K562 (cell line): ENCODE measurements around the gene USP27X. TPM values are rescaled to one million over a fixed set of nuclear protein-coding genes. Genes with fewer than 3 reads are reported as not detected.

Experiments
- ATAC-seq: fragments of 200-7000 bp; cut with Tn5 transposase; 3 replicates; pipeline ENCODE4 v1.9.1; 2020; ENCODE audit warnings: moderate library complexity
- Bru-seq: library from RNA; stranded (reverse); fragments of 400-500 nt; gene quantifications from one replicate; lab custom pipeline; 2021; lab: Mats Ljungman, UMichigan
- BruChase-seq, 2 experiments: library from RNA; stranded (reverse); fragments of 400-500 nt; gene quantifications; one replicate each; lab custom pipeline; 2021; lab: Mats Ljungman, UMichigan
- BruUV-seq: library from RNA; stranded (reverse); fragments of 400-500 nt; replicated peaks from 2 replicates; lab custom pipeline; 2021; lab: Mats Ljungman, UMichigan
- CTCF ChIA-PET: fragments of 300-600 bp; formaldehyde crosslinking; extraction: SDS; loops from one replicate; lab custom pipeline; 2021; ENCODE audit warnings: low intra/inter-chr PET ratio; lab: Yijun Ruan, JAX
- POLR2A ChIA-PET: fragments of 300-600, 350-650 bp; sonication (Branson Sonifier 250); formaldehyde crosslinking; extraction: SDS; loops from one replicate; lab custom pipeline; 2021; ENCODE audit warnings: antibody characterized with exemption, inconsistent platforms; lab: Yijun Ruan, JAX
- DNase-seq, 4 experiments: peaks; one replicate each; pipeline versions ENCODE4 v3.0.0 to v3.0.0-alpha.2; 2011 to 2018; ENCODE audit warnings: low spot score in 3 of 4, mixed read lengths in 3 of 4; ENCODE audit errors: extremely low read depth in 1 of 4
- FAIRE-seq: peaks from 2 replicates; lab custom pipeline; 2011; peaks lifted over from hg19 to GRCh38; lab: Jason Lieb, UNC
- H2AFZ ChIP-seq: 2 replicates; pipeline ENCODE4 v1.6.0; 2011; ENCODE audit warnings: low read depth, low read length, control low read depth, inconsistent platforms
- H3K27ac ChIP-seq: fragments of 200-600 bp; 3 replicates; pipeline ENCODE4 v1.8.0; 2011; ENCODE audit warnings: low read depth, mild to moderate bottlenecking, control low read depth, inconsistent platforms, low read length, moderate library complexity, mixed read lengths; ENCODE audit errors: extremely low read depth
- H3K27me3 ChIP-seq, 2 experiments: fragments of 300-600 bp in 1 of 2; 2 replicates in 1 of 2; 3 replicates in 1 of 2; pipeline versions ENCODE4 v1.6.0 to v1.8.0; 2011; ENCODE audit warnings: inconsistent platforms in 2 of 2, low read length in 2 of 2, mild to moderate bottlenecking in 1 of 2, mixed read lengths in 1 of 2, moderate library complexity in 1 of 2; ENCODE audit not compliant: control insufficient read depth in 2 of 2, insufficient read depth in 2 of 2
- H3K36me3 ChIP-seq: fragments of 300-600 bp; 3 replicates; pipeline ENCODE4 v1.8.0; 2011; ENCODE audit warnings: mild to moderate bottlenecking, low read length, inconsistent platforms; ENCODE audit not compliant: control insufficient read depth, insufficient read depth
- H3K4me1 ChIP-seq, 2 experiments: fragments of 200-600 bp in 1 of 2; replicated peaks in 1 of 2; 2 replicates in 1 of 2; 3 replicates in 1 of 2; pipeline versions ENCODE4 v1.5.1 to v1.8.0; 2011; ENCODE audit warnings: inconsistent platforms in 2 of 2, low read length in 2 of 2, mild to moderate bottlenecking in 1 of 2, mixed read lengths in 1 of 2, moderate library complexity in 1 of 2; ENCODE audit not compliant: control insufficient read depth in 2 of 2, insufficient read depth in 2 of 2
- H3K4me2 ChIP-seq: 2 replicates; pipeline ENCODE4 v1.6.1; 2011; ENCODE audit warnings: low read length, control low read depth, inconsistent platforms, mixed read lengths; ENCODE audit not compliant: insufficient read depth
- H3K4me3 ChIP-seq: fragments of 200-600 bp; sonication (generic), shearing (Covaris generic); 2 replicates; pipeline ENCODE4 v1.5.1; 2016; ENCODE audit warnings: control low read depth, inconsistent platforms
- H3K79me2 ChIP-seq: fragments of 200-600 bp; 3 replicates; pipeline ENCODE4 v1.8.0; 2011; ENCODE audit warnings: low read length, inconsistent platforms; ENCODE audit not compliant: control insufficient read depth, insufficient read depth
- H3K9ac ChIP-seq, 2 experiments: 2 replicates each; pipeline versions ENCODE4 v1.6.0 to v1.6.1; 2011; ENCODE audit warnings: low read depth in 2 of 2, low read length in 2 of 2, control low read depth in 1 of 2, inconsistent platforms in 1 of 2, mild to moderate bottlenecking in 1 of 2, mixed read lengths in 1 of 2; ENCODE audit not compliant: insufficient read depth in 1 of 2
- H3K9me1 ChIP-seq: one replicate; pipeline ENCODE4 v1.6.0; 2011; ENCODE audit warnings: inconsistent platforms, mild to moderate bottlenecking, low read length, moderate library complexity; ENCODE audit not compliant: control insufficient read depth, insufficient read depth
- H3K9me3 ChIP-seq: replicated peaks from 2 replicates; pipeline ENCODE4 v1.5.1; 2011; ENCODE audit warnings: low read depth, low read length, inconsistent platforms; ENCODE audit not compliant: control insufficient read depth, insufficient read depth
- H4K20me1 ChIP-seq: replicated peaks from 2 replicates; pipeline ENCODE4 v1.6.1; 2011; ENCODE audit warnings: low read length, inconsistent platforms, mixed read lengths; ENCODE audit not compliant: control insufficient read depth, insufficient read depth
- BACH1 ChIP-seq: fragments of 200-800 bp; sonication (Bioruptor generic); IDR thresholded peaks from 2 replicates; pipeline ENCODE4 v1.6.1; 2016; ENCODE audit warnings: missing genetic modification characterization, missing compliant biosample characterization
- BRD4 ChIP-seq: fragments of 200-600 bp; sonication (generic); IDR thresholded peaks from 2 replicates; pipeline ENCODE4 v1.6.1; 2017; ENCODE audit warnings: inconsistent platforms
- ELF1 ChIP-seq: fragments of 200-800 bp; sonication (Bioruptor generic); IDR thresholded peaks from 2 replicates; pipeline ENCODE4 v1.6.1; 2016; ENCODE audit warnings: missing genetic modification characterization, missing compliant biosample characterization
- ELK3 ChIP-seq: fragments of 450-650 bp; formaldehyde crosslinking; IDR thresholded peaks from 2 replicates; pipeline ENCODE4 v1.4.0; 2020; ENCODE audit warnings: mild to moderate bottlenecking
- FOXP1 ChIP-seq: sonication (generic); formaldehyde crosslinking; IDR thresholded peaks from 2 replicates; pipeline ENCODE4 v1.8.0; 2022; ENCODE audit warnings: mild to moderate bottlenecking, missing genetic modification reagents
- HDAC2 ChIP-seq: fragments of 450-650 bp; IDR thresholded peaks from 2 replicates; pipeline ENCODE4 v1.6.1; 2016; ENCODE audit warnings: mild to moderate bottlenecking
- NBN ChIP-seq: fragments of 450-650 bp; IDR thresholded peaks from 2 replicates; pipeline ENCODE4 v1.6.1; 2016; ENCODE audit warnings: low read depth, mild to moderate bottlenecking
- NELFE ChIP-seq: IDR thresholded peaks from 2 replicates; pipeline ENCODE4 v1.6.1; 2011; ENCODE audit warnings: mild to moderate bottlenecking; ENCODE audit not compliant: insufficient read depth, insufficient read length
- NFRKB ChIP-seq: fragments of 450-650 bp; IDR thresholded peaks from 2 replicates; pipeline ENCODE4 v1.6.1; 2016; ENCODE audit warnings: low read depth
- SMAD3 ChIP-seq: fragments of 450-650 bp; formaldehyde crosslinking; conservative IDR thresholded peaks from 2 replicates; pipeline ENCODE4 v1.4.0; 2020; ENCODE audit warnings: mild to moderate bottlenecking
- ZNF274 ChIP-seq: IDR thresholded peaks from 2 replicates; pipeline ENCODE4 v1.6.1; 2011; ENCODE audit warnings: low read depth, mild to moderate bottlenecking, low read length, moderate library complexity, borderline replicate concordance
- ZNF592 ChIP-seq: fragments of 450-650 bp; IDR thresholded peaks from 2 replicates; pipeline ENCODE4 v1.6.1; 2017; ENCODE audit warnings: antibody characterized with exemption, mild to moderate bottlenecking
- WGBS: fragments of 100-300 bp; shearing (Covaris generic); methylation state at CpG from one replicate; pipeline ENCODE4 v1.1.6; 2016; ENCODE audit warnings: low coverage, mixed read lengths; ENCODE audit not compliant: insufficient coverage; ENCODE audit errors: missing lambda C conversion rate; 5-methylcytosine and 5-hydroxymethylcytosine counted together
- in situ Hi-C: fragments of 300-500 bp; cut with MboI; formaldehyde crosslinking; loops from 4 replicates; pipeline ENCODE4 v1.15.0; 2018; ENCODE audit warnings: inconsistent platforms, mixed read lengths
- intact Hi-C: fragments of 100-400 bp; cut with micrococcal nuclease; formaldehyde crosslinking; loops from 2 replicates; pipeline ENCODE4 v1.14.2; 2022
- long read RNA-seq, 3 experiments: library from polyadenylated mRNA in 2 of 3; library from RNA in 1 of 3; unstranded in 2 of 3; stranded (forward) in 1 of 3; transcript quantifications; one replicate each; pipeline ENCODE4 v2.0.0, GENCODE V29; 2019 to 2022
- polyA minus RNA-seq, 3 experiments: library from RNA; depleted of rRNA, polyadenylated mRNA; stranded (reverse); fragments of >200 nt; gene quantifications; 2 replicates each; pipeline ENCODE4 v1.2.3, GENCODE V29; 2011
- polyA plus RNA-seq, 8 experiments: library from polyadenylated mRNA; depleted of rRNA in 4 of 8; stranded (reverse) in 5 of 8; unstranded in 3 of 8; fragments of >200 nt; fragmentation: Nextera tagmentation in 2 of 8; fragmentation: Illumina TruSeq in 1 of 8; extraction: Ambion mirVana in 2 of 8; extraction: Trizol in 1 of 8; gene quantifications; 2 replicates each; pipeline versions ENCODE4 v1.2.1 to v1.2.3, GENCODE V29; 2011 to 2014; ENCODE audit warnings: inconsistent platforms in 1 of 8, missing spikeins in 1 of 8
- total RNA-seq, 7 experiments: library from RNA; depleted of rRNA in 6 of 7; stranded (reverse); fragments of >200 nt in 6 of 7; fragmentation: Illumina TruSeq in 2 of 7; extraction: Trizol in 2 of 7; gene quantifications; 2 replicates each; pipeline versions ENCODE4 v1.2.1 to v1.2.3, GENCODE V29; 2011 to 2021; ENCODE audit warnings: low replicate concordance in 1 of 7

Gene USP27X
- 3.8 and 4.9 TPM in 2 replicates for total RNA-seq (2011; cell fraction: chromatin; rRNA removed; ENCODE audit: low replicate concordance)
- total RNA-seq (2011; cell fraction: nucleolus; rRNA removed) = 3.4 and 4.0 TPM in 2 replicates
- 2.5 and 3.2 TPM in 2 replicates for total RNA-seq (2011; cell fraction: nucleoplasm; rRNA removed)
- total RNA-seq (2014; rRNA removed) (0.82 and 1.8 TPM in 2 replicates), total RNA-seq (2014; rRNA removed; fragmentation: Illumina TruSeq; extraction: Trizol) (1.6 and 2.1 TPM in 2 replicates), total RNA-seq (2015; rRNA removed; fragmentation: Illumina TruSeq; extraction: Trizol) (1.3 and 1.7 TPM in 2 replicates), total RNA-seq (2021) (1.9 and 2.7 TPM in 2 replicates), polyA plus RNA-seq (2011; rRNA removed) (2.3 and 4.7 TPM in 2 replicates), polyA plus RNA-seq (2014; fragmentation: Illumina TruSeq; extraction: Trizol) (3.8 and 4.0 TPM in 2 replicates), polyA plus RNA-seq (2014; fragmentation: Nextera tagmentation; extraction: Ambion mirVana) (under 1 TPM; 0.15 TPM), polyA plus RNA-seq (2014; rRNA removed) (1.2 and 2.1 TPM in 2 replicates), polyA minus RNA-seq (2011; rRNA and poly(A)+ RNA removed) (4.2 and 7.8 TPM in 2 replicates), Bru-seq, nascent RNA (percentile 56 among the genes with signal in this experiment), BruChase-seq, experiment 1, labeled RNA remaining after a 2-hour chase (percentile 56 among the genes with signal in this experiment), BruChase-seq, experiment 2, labeled RNA remaining after a 6-hour chase (percentile 49 among the genes with signal in this experiment)
- 1.8 and 4.2 TPM in 2 replicates for polyA plus RNA-seq (2011; cell fraction: cytosol; rRNA removed)
- polyA plus RNA-seq (2011; cell fraction: nucleus; rRNA removed) = 1.1 and 1.9 TPM in 2 replicates
- 2.4 and 3.0 TPM in 2 replicates for polyA plus RNA-seq (2012)
- 1.9 and 2.6 TPM in 2 replicates for polyA minus RNA-seq (2011; cell fraction: cytosol; rRNA and poly(A)+ RNA removed)
- polyA minus RNA-seq (2011; cell fraction: nucleus; rRNA and poly(A)+ RNA removed) = 1.6 and 2.8 TPM in 2 replicates
- long read RNA-seq, experiment 1, transcript USP27X-201 (1 exons, 2,618 nt) = major isoform, 11 of 11 reads
- long read RNA-seq, experiment 1, partial matches to known transcripts = 0 of 11 reads
- long read RNA-seq, experiment 1, other reads (novel, unspliced or antisense) = 0 of 11 reads
- long read RNA-seq, experiment 2, partial matches to known transcripts = 0 of 2 reads
- long read RNA-seq, experiment 2, other reads (novel, unspliced or antisense) = 0 of 2 reads
- long read RNA-seq, experiment 3 = 0 reads

- peak within 1 kb of the TSS; percentile 49 to 86 for H3K9ac ChIP-seq
- intact Hi-C loops (no loop called here), in situ Hi-C loops (no loop called here)
- H3K9me1 ChIP-seq = no peaks in the 10 kb centered on the region
- H3K4me2 ChIP-seq = peak within 1 kb of the TSS; percentile 76
- H3K4me1 ChIP-seq = peaks cover 0 to 21% of the 10 kb centered on the region in 2 experiments; a peak in 3 of 5 replicates
- H3K27me3 ChIP-seq = peaks cover 0 to 7% of the 10 kb centered on the region in 2 experiments; a peak in 1 of 5 replicates
- ATAC-seq (peak; percentile 97), DNase-seq (peak; percentile 83 to 86 (median 84)), FAIRE-seq (no peak)
- no TSS peak for BruUV-seq
- ChIA-PET POLR2A (interaction anchor here (0.6 to 0.9 kb wide), 4 partner anchors 15 to 712 kb away, joined by 3 to 4 read pairs (median 3); no protein-coding TSS in a partner anchor), CTCF (no interaction called here)
- no peaks in the 10 kb centered on the region for H3K9me3 ChIP-seq
- H2AFZ ChIP-seq = peak within 1 kb of the TSS; percentile 89
- under 1% methylated on average over 30 of the region's 60 CpGs for WGBS
- no peaks in the 10 kb centered on the region for H3K36me3 ChIP-seq
- peak within 1 kb of the TSS; percentile 62 for H3K27ac ChIP-seq
- peaks cover 15% of the 10 kb centered on the region; the same call in 2 of the 3 replicates for H3K79me2 ChIP-seq
- H3K4me3 ChIP-seq = peak within 1 kb of the TSS; percentile 45
- 0 out of 2 replicates have a peak, but pooled peaks cover 2% of the 10 kb centered on the region for H4K20me1 ChIP-seq
- TF ChIP-seq BACH1 (no peak), HDAC2 (no peak), BRD4 (no peak), ZNF592 (peak; percentile 32; the same call in 1 of the 2 replicates), NFRKB (no peak), NELFE (no peak), ELK3 (no peak), ZNF274 (no peak), NBN (no peak), ELF1 (tag) (no peak), FOXP1 (CRISPR knock-in tag) (no peak), SMAD3 (CRISPR knock-in tag) (no peak)
These were observed at the start of gene USP27X for GRCh38 chrX:49878834-49879655. Gene USP27X (plus strand): TSS chrX:49879484. CDS start chrX:49880308, 824 bp downstream.
